ENCODE measurements around the gene SFSWAP.

DNA sequence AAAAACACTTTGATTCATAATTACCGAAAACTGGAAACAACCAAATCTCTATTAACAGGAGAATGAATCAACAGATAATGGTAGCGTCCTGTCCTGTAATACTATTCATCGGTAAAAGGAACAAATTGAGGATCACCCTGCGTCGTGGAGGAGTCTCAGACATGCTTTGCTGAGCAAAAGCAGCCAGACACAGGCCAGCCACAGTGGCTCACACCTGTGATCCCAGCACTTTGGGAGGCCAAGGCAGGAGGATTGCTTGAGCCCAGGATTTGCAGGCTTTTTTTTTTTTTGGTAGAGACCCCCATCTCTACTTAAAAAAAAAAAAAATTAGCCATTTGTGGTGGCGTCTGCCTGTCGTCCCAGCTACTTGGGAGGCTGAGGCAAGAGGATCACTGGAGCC is 83.2 kb downstream of the SFSWAP start:
- TF ChIP-seq, protein P1, sequence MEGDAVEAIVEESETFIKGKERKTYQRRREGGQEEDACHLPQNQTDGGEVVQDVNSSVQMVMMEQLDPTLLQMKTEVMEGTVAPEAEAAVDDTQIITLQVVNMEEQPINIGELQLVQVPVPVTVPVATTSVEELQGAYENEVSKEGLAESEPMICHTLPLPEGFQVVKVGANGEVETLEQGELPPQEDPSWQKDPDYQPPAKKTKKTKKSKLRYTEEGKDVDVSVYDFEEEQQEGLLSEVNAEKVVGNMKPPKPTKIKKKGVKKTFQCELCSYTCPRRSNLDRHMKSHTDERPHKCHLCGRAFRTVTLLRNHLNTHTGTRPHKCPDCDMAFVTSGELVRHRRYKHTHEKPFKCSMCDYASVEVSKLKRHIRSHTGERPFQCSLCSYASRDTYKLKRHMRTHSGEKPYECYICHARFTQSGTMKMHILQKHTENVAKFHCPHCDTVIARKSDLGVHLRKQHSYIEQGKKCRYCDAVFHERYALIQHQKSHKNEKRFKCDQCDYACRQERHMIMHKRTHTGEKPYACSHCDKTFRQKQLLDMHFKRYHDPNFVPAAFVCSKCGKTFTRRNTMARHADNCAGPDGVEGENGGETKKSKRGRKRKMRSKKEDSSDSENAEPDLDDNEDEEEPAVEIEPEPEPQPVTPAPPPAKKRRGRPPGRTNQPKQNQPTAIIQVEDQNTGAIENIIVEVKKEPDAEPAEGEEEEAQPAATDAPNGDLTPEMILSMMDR (IDR thresholded peaks at IDR 0.05) = no peak
- no peak for TF ChIP-seq POLR2A (IDR thresholded peaks at IDR 0.05)

Data from adrenal gland (tissue), 5 donors.